Activated T-helper 1 cell treated with Interleukin-2 at 50 U/mL for 16 hours (primary cell): Measurements from ENCODE around the gene LRRC3.
A peak's percentile ranks its signal among the peaks of the same experiment; 100 is the strongest.

Experiments
- DNase-seq: peaks from one replicate; pipeline ENCODE4 v3.0.0-alpha.2; 2020; ENCODE audit warnings: low read depth

LRRC3 gene

DNA sequence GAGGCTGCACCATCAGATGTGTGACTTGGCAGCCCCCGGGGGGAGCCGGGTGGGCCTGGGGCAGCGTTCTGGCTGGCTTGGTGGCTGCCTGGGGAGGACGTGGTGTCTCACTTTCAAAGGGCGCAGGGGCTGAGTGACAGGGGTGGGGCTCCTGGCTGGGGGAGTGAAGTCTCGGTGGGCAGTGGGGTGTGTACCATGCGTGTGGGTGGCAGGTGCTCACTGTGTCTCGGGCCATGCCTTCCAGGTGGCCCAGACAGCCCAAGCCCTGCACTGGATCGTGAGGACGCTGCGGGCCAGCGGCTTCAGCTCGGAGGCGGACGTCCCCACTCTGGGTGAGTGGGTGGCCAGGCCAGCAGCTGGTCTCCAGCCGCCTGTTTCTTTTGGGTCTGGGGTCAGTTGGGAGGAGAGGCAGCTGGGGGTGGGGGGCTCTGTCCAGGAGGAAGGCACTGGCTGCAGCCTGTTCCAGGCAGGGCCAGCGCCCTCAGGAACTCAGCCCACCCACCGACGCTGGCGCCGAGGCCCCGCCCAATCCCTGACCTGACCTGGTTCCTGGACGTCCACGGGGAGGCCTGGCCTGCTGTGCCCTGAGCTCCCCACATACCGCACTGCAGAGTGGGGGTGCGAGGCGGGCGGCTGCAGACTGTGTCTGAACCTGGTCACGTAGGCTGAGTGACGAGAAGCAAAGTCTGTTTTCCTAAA lies 30.6 kb upstream of the LRRC3 start:
- DNase-seq = no peak

DNA sequence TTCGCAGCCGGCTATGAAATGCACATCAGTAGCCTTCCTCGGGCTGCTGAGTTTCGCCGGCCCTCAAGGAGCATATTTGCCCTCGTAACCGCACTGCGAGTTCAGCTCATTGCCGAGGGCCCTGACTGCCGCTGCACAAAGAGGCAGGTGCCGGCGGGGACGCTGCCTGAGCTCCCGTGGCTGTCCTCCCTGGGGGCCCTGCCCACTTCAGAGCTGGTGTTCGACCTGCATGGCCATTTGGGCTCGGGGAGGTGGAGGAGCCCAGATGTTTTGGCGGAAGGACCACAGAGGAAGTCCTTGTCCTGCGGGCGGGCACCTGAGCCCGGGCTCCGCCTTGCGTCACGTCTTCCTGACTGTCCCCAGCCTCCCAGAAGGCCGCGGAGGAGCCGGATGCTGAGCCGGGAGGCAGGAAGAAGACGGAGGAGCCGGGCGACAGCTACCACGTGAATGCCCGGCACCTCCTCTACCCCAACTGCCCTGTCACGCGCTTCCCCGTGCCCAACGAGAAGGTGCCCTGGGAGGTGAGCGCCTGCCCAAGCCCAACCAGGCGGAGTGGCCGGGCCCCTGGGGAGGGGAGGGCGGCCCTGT lies 29.9 kb upstream of the LRRC3 start:
- no peak for DNase-seq

DNA sequence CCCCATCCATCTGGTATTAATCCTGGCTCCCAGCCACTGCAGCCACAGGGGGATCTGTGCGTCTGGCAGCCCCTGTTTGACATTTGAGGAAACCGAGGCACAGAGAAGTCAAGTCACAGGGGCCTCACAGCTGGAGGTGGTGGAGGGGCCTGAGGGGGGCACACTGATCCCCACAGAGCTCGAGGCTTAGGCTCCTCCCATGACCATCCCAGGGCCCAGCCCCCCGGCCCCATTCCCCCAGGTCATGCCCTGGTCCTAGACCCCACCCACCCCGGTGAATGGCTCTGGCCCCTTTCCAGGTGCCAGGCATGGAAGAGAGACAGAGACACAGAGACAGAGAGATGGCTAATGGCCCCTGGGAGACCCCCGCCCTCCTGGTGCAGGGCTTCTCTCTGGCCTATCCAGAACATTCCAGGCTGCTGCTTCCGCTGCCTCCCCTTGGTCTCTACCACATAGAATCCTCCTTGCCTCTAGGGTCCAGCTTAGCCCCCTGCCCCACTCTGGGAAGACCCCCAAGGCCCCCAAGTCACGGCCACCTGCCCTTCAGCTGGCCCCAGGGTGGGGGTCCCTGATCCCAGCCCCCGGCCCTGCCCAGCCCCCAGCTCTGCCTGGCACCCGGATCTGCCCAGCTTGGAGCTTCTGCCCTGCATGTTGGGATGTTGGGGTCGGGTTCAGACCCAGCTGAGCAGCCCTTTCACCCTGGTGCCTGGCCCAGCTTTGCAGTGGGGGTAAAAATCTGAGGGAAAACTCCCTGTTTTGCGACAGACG lies 29.2 kb upstream of the LRRC3 start:
- DNase-seq = no peak

DNA sequence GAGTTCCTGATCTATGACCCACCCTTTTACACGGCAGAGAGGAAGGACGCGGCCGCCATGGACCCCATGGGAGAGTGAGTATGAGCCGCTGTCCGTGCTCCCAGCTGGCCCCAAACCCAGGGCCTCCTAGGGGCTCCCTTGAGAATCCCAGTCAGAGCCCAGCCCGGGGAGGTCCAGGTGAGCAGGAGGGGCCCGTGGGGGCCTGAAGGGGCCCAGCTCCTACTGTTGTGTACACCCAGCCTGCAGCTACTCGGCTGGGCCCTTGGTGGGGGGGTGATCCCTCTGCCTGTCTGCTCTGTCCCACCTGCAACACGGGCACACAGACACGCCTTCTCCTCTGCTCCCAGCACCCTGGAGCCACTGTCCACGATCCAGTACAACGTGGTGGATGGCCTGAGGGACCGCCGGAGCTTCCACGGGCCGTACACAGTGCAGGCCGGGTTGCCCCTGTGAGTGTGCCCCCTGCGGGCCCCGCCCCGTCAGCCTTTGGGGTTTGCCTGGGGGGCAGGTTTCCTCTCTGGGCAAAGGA lies 28.6 kb upstream of the LRRC3 start:
- DNase-seq = no peak

DNA sequence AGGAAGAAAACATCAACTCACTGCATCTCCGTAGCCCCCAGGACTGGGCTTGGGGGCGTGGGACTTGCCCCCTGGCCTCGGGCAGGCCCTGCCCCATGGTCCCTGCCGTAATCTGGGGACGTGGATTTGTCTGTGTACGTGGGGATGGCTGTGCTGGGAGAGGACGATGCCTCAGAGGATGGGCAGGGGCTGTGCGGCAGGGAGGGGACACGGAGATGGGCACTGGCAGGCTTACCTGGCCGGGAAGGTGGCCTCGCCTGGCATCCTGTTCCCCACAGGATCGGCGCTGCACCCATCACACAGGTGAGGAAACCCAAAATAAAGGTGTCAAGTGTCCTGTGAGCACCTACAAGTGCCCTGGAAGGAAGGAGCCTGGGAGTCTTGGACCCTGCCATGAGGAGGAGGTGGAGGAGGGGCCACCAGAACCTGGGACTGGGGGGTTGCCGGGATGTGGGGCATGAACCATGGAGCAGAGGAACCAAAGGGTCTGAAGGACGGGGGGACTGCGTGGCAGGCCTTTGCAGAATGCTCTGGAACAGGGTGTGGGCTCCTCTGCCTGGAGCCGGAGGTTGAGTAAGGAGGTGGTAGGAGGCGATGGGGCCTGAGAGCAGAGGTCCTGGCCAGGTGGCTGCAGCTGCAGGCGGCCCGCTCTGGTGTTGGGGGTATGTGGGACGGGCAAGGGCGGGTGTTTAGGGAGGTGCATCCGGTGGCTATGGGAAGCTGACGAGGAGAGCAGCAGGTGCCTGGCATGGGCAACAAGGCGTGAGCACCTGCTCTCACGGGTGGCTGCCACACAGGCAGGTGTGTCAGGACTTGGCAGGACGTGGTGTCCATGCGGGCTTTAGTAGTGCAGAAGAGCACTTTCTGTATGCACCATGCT lies 27.8 kb upstream of the LRRC3 start:
- DNase-seq = no peak

DNA sequence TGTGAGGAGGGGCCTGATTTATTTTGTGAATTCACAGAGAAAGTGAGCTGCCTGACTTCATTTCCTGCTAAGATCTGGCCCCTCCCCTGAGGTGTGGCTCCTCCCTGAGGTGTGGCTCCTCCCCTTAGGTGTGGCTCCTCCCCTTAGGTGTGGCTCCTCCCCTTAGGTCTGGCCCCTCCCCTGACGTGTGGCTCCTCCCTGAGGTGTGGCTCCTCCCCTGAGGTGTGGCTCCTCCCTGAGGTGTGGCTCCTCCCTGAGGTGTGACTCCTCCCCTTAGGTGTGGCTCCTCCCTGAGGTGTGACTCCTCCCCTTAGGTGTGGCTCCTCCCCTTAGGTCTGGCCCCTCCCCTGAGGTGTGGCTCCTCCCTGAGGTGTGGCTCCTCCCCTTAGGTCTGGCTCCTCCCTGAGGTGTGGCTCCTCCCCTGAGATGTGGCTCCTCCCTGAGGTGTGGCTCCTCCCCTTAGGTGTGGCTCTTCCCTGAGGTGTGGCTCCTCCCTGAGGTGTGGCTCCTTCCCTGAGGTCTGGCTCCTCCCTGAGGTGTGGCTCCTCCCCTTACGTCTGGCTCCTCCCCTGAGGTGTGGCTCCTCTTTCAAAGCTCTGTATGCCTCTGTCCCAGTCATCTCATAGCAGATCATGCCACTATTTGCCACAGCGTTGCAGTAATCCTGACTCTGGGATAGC lies 26.9 kb upstream of the LRRC3 start:
- DNase-seq = peak; percentile 20

DNA sequence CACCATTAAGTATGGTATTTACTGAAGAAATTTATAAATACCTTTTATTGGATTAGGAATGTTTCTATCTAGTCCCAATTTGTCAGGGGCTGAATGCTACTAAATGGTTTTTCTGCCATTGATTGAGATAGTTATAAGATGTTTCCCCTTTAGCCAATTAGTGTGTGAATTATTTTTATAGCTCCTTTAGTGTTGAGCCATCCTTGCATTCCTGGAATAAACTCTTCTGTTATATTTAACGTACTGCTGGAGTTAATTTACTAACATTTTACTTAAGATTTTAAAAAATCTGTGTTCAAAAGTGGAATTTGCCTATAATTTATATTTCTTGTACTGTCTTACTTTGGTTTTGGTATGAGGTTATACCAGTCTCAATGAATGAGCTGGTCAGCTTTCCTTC lies 25.4 kb upstream of the LRRC3 start:
- DNase-seq = no peak

DNA sequence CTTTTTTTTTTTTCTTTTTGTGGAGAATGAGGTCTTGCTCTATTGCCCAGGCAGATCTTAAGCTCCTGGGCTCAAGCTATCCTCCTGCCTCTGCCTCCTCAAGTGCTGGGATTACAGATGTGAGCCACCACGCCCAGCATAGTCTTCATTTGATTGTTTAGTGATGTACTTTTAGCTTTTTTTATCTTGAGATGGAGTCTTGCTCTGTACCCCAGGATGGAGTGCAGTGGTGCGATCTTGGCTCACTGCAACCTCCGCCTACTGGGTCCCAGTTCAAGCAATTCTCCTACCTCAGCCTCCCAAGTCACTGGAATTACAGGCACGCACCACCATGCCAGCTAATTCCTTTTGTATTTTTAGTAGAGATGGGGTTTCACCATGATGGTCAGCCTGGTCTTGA lies 24.0 kb upstream of the LRRC3 start:
- DNase-seq = no peak

DNA sequence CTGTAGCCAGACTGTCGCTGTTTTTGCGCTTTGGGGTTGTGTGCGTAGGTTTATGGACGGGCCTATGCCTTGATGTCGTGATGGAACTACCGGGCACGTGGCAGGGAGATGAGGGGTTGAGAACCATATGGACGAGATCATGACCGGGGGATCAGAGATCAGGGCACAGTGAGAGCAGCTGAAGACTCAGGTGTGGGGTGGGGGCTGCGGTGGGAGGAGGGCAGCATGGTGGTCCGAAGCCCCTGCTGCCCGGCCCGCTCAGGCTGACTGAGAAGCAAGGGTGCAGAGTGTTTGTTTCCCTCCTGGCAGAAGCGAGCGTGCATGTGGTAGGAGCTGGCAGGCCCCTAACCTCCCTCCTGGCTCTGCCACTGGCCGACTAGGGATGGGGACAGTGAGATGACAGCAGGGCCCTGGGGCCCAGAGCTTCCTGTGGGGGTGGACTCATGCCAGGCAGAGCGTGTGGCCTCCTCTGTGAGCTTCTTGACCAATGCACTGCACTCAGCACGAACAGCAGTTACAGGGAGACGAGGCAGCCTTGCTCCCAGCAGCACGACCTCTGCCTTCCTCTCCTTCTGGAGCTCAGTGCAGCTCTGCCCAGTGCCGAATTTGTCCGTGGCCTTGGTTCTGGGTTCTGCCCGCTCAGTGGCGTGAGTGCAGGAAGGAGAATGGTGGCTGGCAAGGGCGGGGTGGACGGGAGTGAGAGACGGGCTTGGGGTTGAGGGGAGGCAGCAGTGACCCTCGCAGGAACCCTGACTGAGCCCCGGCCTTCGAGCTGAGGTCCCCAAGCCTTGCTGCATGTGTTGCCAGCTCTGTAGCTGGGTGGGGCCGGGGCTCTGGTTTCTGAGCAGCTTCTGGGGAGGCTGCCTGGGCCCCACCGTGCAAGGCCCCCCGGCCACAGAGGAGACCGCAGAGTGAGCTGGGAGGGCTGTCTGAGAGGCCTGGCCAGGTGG lies 22.2 kb upstream of the LRRC3 start:
- DNase-seq = no peak

DNA sequence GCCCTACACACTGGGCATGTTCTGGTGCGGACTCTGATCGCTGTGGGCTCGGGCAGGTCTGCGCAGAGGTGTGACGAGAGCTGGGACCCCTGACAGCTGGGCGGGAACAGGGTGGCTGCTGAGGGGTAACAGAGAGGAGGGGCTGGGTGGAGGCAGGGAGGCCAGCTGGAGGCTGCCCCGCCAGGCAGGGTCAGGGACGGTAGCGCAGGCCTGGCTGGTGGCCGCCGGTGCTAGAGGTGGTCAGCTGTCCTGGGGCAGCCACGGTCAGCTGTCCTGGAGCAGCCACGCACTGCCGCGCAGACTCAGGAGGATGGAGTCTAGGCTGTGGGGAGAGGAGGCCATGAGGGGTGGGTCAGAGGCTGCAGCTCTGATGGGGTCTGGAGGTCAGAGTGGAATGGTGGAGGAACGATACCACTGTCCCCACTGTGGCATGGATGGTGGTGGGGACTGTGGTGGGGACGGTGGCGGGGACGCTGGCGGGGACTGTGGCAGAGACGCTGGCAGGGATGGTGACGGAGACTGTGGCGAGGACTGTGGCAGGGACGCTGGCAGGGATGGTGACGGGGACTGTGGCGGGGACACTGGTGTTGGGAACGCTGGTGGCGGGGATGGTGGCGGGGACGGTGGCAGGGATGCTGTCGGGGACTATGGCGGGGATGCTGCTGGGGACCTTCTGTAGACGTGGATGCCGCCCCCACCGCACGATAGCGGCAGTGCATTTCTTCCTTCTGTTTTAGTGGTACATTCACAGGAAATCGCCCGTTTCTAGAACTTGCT lies 21.3 kb upstream of the LRRC3 start:
- DNase-seq = no peak

DNA sequence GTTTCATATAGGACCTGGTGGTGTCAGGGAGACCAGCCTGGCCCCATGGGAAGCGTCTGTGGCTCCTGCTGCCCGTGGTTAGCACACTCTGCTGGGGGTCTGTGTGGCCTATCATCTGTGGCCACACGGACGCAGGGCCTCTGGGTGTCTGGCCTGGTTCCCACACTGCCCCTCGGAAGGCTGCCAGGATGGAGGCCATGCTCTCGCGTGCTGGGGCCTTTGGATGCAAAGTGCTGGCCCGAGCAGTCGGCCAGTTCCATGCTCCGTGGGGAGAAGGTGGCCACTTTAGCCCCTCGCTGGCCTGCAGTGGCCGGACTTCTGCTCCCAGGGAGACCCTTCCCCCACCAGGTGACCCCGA lies 20.8 kb upstream of the LRRC3 start:
- no peak for DNase-seq

DNA sequence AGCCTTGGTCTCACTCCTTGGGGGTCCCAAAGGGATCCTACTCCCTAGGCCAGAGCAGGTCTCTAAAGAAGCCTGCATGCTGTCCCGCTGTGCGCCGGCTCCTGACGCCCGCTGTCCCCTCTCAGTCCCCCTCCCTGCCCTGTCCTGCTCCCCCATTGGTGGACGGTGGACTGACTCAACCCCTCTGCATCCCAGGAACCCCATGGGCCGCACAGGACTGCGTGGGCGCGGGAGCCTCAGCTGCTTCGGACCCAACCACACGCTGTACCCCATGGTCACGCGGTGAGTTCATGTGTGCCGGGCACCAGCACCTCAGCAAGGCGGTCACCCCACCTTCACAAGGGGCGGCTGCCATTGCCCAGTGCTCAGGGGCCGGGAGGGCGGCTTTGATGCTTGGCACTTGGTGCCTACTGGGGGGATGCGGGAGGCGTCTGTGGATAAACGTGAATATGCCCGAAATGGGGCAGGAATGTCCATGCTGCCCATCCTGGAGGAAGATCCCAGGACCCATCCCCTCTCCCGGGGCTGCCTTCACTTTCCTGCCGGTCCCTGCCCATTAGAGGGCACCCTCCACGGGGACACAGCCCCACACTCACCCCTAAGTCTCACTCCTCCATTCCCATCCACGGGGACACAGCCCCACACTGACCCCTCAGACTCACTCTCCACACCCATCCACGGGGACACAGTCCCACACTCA lies 20.2 kb upstream of the LRRC3 start:
- no peak for DNase-seq

DNA sequence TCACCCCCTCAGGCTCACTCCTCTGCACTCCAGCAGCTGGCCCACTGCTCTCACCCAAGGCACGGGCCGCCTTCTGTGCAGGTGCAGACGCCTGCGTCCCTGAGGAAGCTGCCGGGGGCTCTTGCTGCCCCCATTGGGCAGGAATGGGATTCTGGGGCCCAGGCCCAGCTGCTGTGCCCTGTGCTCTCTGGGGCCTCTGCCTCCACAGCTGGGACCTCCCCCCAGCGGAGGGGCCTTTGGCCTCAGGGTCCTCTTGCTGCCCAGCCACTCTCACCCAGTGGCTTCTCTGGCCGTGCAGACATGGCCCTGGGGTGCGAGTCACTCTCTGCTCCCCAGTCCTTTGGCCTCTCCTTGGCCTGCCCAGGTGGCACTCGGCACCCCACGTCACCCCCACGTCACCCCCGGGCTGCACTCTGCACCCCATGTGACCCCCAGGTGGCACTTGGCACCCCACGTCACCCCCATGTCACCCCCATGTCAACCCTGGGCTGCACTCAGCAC lies 19.1 kb upstream of the LRRC3 start:
- DNase-seq = no peak

DNA sequence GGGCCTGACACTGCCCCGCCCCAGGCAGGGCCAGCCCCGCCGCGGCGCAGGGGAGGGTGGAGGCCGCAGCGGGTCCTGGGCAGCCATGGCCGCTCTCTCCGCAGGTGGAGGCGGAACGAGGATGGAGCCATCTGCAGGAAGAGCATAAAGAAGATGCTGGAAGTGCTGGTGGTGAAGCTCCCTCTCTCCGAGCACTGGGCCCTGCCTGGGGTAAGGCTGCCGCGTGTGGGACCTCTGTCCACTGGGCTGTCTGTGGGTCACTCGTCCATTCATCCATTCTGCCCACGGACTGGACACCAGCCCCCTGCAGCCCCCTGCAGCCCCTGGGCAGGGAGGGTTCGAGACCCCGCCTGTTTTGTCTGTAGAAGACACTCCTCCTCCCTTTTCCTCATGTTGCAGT lies 18.4 kb upstream of the LRRC3 start:
- DNase-seq = no peak

DNA sequence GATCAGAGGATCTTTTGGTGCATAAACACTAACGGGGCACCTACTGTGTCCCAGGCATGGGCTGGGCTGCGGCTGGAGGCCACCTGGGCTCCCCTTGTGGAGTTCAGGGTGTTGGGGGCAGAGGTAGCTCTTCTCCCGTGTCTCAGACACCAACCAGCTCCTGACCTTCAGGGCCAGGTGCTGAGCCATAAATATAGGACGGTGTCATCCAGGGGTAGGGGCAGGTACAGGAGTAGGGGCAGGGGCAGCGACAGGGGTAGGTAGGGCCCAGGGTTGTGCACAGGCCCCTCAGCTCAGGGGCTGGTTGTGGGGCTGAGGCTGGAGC lies 18.0 kb upstream of the LRRC3 start:
- no peak for DNase-seq

DNA sequence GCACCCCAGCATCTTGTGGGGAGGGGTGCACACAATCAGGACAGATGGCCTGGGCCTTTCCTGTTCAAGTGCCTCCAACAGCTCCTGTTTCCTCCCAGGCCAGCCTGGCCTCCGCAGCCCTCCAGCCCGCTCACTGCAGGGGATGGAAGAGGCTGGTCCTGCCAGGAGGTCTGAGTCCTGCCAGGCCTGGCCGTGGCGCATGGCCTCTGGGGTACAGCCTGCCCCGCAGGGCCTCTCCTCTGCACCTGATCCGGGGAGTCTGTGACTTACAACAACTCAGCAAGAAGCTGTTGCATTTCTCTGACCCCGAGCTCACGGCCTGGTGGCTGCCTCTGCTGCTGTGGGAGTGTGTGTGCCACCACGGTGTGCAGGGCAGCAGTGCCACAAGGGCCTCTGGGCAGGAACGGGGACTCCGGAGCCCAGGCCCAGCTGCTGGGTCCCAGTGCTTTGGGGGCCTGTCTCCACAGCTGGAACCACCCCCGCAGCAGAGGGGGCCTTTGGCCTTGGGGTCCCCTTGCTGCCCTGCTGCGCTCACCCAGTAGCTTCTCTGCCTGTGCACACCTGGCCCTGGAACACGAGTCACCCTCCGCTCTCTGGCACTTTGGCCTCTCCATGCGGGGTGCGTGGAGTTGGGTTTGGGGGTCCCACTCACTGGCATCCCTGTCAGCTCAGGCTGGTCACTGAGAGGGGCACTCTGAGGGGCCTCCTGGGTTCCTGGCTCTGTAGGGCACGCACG lies 17.4 kb upstream of the LRRC3 start:
- no peak for DNase-seq

DNA sequence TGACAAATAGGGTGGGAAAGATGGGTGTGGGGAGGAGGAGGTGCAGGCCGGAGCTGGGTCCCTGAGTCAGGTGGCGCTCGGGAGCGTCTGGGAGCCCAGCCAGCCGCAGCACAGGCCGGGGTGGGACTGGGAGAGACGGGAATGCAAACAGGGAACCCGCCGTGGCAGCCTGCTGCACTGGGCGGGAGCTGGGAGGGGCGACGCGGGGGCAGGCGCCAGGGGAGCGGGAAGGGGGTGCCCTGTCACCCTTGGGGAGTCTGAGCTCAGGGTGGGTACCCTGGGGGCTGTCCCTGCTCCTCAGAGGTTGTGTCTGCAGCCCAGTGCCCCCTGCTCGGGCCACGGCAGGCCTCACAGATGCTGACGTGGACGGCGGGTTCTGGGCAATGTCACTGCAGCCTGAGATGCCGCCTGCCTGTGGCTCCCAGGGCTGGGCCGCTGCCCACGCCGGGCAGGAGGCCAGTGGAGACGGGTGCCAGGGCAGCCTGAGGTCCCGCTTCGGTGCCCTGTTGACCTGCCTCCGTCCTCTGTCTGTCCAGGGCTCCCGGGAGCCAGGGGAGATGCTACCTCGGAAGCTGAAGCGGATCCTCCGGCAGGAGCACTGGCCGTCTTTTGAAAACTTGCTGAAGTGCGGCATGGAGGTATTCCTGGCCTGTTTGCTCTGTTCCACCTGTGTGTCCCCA lies 16.6 kb upstream of the LRRC3 start:
- no peak for DNase-seq

DNA sequence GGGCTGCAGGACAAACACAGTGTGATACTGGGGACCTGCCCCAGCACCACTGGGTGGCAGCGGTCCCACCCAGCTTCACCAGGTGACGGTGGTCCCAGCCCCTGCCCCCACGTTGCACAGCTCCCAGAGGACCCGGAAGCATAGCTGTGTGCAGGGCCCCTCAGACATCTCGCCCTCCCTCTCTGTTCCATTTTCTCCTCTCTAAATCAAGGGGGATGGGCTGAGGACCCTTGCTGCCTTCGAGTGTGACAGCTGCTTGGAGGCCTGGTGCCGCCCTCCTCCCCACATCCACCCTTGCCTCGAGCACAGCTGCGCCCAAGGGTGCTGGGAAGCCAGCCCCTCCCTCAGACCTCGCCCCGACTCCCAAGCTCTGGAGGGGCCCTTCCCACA lies 16.1 kb upstream of the LRRC3 start:
- no peak for DNase-seq
